HepG2 (cell line): Measurements from ENCODE around the gene PHF13. TPM values are rescaled to one million over a fixed set of nuclear protein-coding genes. Genes with fewer than 3 reads are reported as not detected.

Source experiments
- CAMTA2 ChIP-seq: sonication (generic); formaldehyde crosslinking; IDR thresholded peaks from 2 replicates; pipeline ENCODE4 v1.4.0; 2020; ENCODE audit warnings: mild to moderate bottlenecking, missing genetic modification reagents, borderline replicate concordance
- CREM ChIP-seq, 2 experiments: sonication (generic) in 1 of 2; formaldehyde crosslinking in 1 of 2; IDR thresholded peaks; 2 replicates each; pipeline versions ENCODE4 v1.4.0 to v1.6.1; 2016 to 2020; ENCODE audit warnings: antibody characterized with exemption in 1 of 2, mild to moderate bottlenecking in 1 of 2, missing genetic modification reagents in 1 of 2
- HNRNPUL1 ChIP-seq: fragments of 200-400 bp; formaldehyde crosslinking; IDR thresholded peaks from 2 replicates; pipeline ENCODE4 v1.6.1; 2017; ENCODE audit warnings: low read depth, mild to moderate bottlenecking, low read length, moderate library complexity
- MEF2D ChIP-seq: sonication (generic); formaldehyde crosslinking; IDR thresholded peaks from 2 replicates; pipeline ENCODE4 v1.5.1; 2020; ENCODE audit warnings: mild to moderate bottlenecking, missing genetic modification reagents
- MTF2 ChIP-seq: sonication (generic); formaldehyde crosslinking; IDR thresholded peaks from 2 replicates; pipeline ENCODE4 v1.5.0; 2020; ENCODE audit warnings: missing genetic modification reagents, borderline replicate concordance
- PHF21A ChIP-seq: sonication (generic); formaldehyde crosslinking; IDR thresholded peaks from 2 replicates; pipeline ENCODE4 v1.5.0; 2020; ENCODE audit warnings: mild to moderate bottlenecking, missing genetic modification reagents
- PHF8 ChIP-seq: sonication (generic); formaldehyde crosslinking; IDR thresholded peaks from 2 replicates; pipeline ENCODE4 v1.5.0; 2020; ENCODE audit warnings: missing genetic modification reagents
- SMAD3 ChIP-seq: sonication (generic); formaldehyde crosslinking; IDR thresholded peaks from 2 replicates; pipeline ENCODE4 v1.4.0; 2020; ENCODE audit warnings: missing genetic modification reagents
- SOX13 ChIP-seq, 3 experiments: fragments of 450-650 bp in 1 of 3; sonication (generic) in 1 of 3; formaldehyde crosslinking in 1 of 3; IDR thresholded peaks in 2 of 3; conservative IDR thresholded peaks in 1 of 3; 2 replicates each; pipeline versions ENCODE4 v1.5.0 to v1.6.1; 2016 to 2020; ENCODE audit warnings: antibody characterized with exemption in 1 of 3, mild to moderate bottlenecking in 1 of 3, missing compliant biosample characterization in 1 of 3, missing genetic modification reagents in 1 of 3, moderate library complexity in 1 of 3
- ZFP36L1 ChIP-seq: sonication (generic); formaldehyde crosslinking; IDR thresholded peaks from 2 replicates; pipeline ENCODE4 v1.8.0; 2022; ENCODE audit warnings: mild to moderate bottlenecking, missing genetic modification reagents, moderate library complexity
- ZNF331 ChIP-seq: sonication (generic); formaldehyde crosslinking; IDR thresholded peaks from 2 replicates; pipeline ENCODE4 v1.4.0; 2020; ENCODE audit warnings: missing genetic modification reagents
- ZNF333 ChIP-seq: sonication (generic); formaldehyde crosslinking; IDR thresholded peaks from 2 replicates; pipeline ENCODE4 v1.4.0; 2020; ENCODE audit warnings: mild to moderate bottlenecking, missing genetic modification reagents, borderline replicate concordance
- ZNF703 ChIP-seq: sonication (generic); formaldehyde crosslinking; IDR thresholded peaks from 2 replicates; pipeline ENCODE4 v1.5.1; 2020; ENCODE audit warnings: missing genetic modification reagents, mild to moderate bottlenecking, moderate library complexity, borderline replicate concordance
- polyA plus RNA-seq, 8 experiments: library from polyadenylated mRNA; depleted of rRNA in 3 of 8; stranded (reverse) in 7 of 8; unstranded in 1 of 8; fragments of >200 nt; fragmentation: Illumina TruSeq in 4 of 8; extraction: Trizol in 4 of 8; gene quantifications; 2 replicates each; pipeline versions ENCODE4 v1.2.1 to v1.2.3, GENCODE V29; 2011 to 2016; ENCODE audit warnings: low read depth in 4 of 8, missing spikeins in 1 of 8, mixed read lengths in 1 of 8; ENCODE audit not compliant: insufficient read depth in 1 of 8
- total RNA-seq, 5 experiments: library from RNA; depleted of rRNA; stranded (reverse); fragments of >200 nt; fragmentation: Illumina TruSeq; extraction: Trizol; gene quantifications; 2 replicates each; pipeline ENCODE4 v1.2.3, GENCODE V29; 2016; ENCODE audit warnings: low read depth in 1 of 5
- TF ChIP-seq, protein P1 (sequence below): sonication (generic); formaldehyde crosslinking; IDR thresholded peaks from 2 replicates; pipeline ENCODE4 v1.4.0; 2020; ENCODE audit warnings: missing genetic modification reagents
- TF ChIP-seq, protein P2 (sequence below): sonication (generic); formaldehyde crosslinking; IDR thresholded peaks from 2 replicates; pipeline ENCODE4 v1.8.0; 2022; ENCODE audit warnings: low read depth, missing genetic modification reagents
- TF ChIP-seq, protein P3 (sequence below), 2 experiments: fragments of 450-650 bp in 1 of 2; sonication (generic) in 1 of 2; formaldehyde crosslinking; IDR thresholded peaks; 2 replicates each; pipeline versions ENCODE4 v1.5.0 to v1.8.0; 2020 to 2022; ENCODE audit warnings: mild to moderate bottlenecking in 1 of 2, missing genetic modification reagents in 1 of 2
- TF ChIP-seq, protein P4 (sequence below): sonication (generic); formaldehyde crosslinking; IDR thresholded peaks from 2 replicates; pipeline ENCODE4 v1.4.0; 2020; ENCODE audit warnings: mild to moderate bottlenecking, missing genetic modification reagents
- TF ChIP-seq, protein P5 (sequence below): sonication (generic); formaldehyde crosslinking; IDR thresholded peaks from 2 replicates; pipeline ENCODE4 v1.8.0; 2022; ENCODE audit warnings: missing genetic modification reagents, mild to moderate bottlenecking, moderate library complexity, borderline replicate concordance

Gene PHF13
- total and polyA plus RNA-seq, 2 of the 13 experiments (the other 11 are each of a cell fraction or from before 2014, with no cell fraction given): 4.7 to 7.4 TPM

DNA sequence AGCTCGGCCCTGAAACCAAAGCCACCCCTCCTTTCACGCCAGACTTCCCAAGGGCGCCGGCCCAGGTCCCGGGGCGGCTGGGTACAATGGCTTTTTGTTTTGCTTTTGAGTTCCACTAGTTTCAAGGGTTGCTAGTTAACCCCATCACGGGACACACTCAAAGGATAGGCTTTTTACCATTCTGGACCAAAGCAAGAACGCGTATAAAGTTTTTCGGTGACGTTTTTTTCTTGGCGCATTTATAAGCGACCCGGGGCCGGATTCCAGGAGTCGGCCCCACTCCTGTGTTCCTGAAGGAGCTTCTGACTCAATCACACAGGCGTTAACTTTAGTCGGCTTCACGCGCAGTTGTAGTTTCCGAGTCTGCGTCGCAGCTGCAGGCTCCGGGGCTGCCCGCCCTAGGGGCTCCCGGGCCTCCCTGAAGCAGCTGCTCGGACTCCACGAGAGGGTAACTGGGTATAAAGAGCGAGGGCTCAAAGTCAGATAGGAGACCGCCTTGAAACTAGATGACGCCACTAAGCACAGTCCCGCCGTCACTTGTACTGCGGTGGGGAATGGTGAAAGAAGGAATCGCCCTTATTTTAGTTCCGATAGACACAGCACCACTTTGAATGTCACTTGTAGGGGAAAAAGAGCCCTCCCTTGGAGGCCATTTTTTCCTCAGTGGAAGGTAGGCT, 10.2 kb upstream of the PHF13 start (continued):
- TF ChIP-seq ZNF703 (CRISPR knock-in tag): 0 out of 2 replicates have a peak, but pooled peaks have one; percentile 32
- peak; percentile 5; the same call in 1 of the 2 replicates for TF ChIP-seq ZNF331 (CRISPR knock-in tag)
- peak; percentile 20; the same call in 1 of the 2 replicates for TF ChIP-seq ZNF333 (CRISPR knock-in tag)
- TF ChIP-seq MEF2D (CRISPR knock-in tag): no peak
- TF ChIP-seq CAMTA2: 0 out of 2 replicates have a peak, but pooled peaks have one; percentile 62
- TF ChIP-seq PHF8 (CRISPR knock-in tag): 0 out of 2 replicates have a peak, but pooled peaks have one; percentile 13
- TF ChIP-seq MTF2 (CRISPR knock-in tag): no peak
- TF ChIP-seq, protein P1, sequence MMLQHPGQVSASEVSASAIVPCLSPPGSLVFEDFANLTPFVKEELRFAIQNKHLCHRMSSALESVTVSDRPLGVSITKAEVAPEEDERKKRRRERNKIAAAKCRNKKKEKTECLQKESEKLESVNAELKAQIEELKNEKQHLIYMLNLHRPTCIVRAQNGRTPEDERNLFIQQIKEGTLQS: peak; percentile 6; the same call in 1 of the 2 replicates
- TF ChIP-seq, protein P2, sequence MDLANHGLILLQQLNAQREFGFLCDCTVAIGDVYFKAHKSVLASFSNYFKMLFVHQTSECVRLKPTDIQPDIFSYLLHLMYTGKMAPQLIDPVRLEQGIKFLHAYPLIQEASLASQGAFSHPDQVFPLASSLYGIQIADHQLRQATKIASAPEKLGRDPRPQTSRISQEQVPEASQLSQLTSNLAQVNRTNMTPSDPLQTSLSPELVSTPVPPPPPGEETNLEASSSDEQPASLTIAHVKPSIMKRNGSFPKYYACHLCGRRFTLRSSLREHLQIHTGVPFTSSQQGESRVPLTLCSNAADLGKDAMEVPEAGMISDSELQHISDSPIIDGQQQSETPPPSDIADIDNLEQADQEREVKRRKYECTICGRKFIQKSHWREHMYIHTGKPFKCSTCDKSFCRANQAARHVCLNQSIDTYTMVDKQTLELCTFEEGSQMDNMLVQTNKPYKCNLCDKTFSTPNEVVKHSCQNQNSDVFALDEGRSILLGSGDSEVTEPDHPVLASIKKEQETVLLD (CRISPR knock-in tag): peak; percentile 45; the same call in 1 of the 2 replicates
- TF ChIP-seq, protein P3, sequence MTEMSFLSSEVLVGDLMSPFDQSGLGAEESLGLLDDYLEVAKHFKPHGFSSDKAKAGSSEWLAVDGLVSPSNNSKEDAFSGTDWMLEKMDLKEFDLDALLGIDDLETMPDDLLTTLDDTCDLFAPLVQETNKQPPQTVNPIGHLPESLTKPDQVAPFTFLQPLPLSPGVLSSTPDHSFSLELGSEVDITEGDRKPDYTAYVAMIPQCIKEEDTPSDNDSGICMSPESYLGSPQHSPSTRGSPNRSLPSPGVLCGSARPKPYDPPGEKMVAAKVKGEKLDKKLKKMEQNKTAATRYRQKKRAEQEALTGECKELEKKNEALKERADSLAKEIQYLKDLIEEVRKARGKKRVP (CRISPR knock-in tag; IDR thresholded peaks at IDR 0.05): 0 out of 4 replicates have a peak, but pooled peaks of 1 of the 2 experiments have one; percentile 7
- 0 out of 2 replicates have a peak, but pooled peaks have one; percentile 24 for TF ChIP-seq ZFP36L1 (CRISPR knock-in tag)
- TF ChIP-seq, protein P4, sequence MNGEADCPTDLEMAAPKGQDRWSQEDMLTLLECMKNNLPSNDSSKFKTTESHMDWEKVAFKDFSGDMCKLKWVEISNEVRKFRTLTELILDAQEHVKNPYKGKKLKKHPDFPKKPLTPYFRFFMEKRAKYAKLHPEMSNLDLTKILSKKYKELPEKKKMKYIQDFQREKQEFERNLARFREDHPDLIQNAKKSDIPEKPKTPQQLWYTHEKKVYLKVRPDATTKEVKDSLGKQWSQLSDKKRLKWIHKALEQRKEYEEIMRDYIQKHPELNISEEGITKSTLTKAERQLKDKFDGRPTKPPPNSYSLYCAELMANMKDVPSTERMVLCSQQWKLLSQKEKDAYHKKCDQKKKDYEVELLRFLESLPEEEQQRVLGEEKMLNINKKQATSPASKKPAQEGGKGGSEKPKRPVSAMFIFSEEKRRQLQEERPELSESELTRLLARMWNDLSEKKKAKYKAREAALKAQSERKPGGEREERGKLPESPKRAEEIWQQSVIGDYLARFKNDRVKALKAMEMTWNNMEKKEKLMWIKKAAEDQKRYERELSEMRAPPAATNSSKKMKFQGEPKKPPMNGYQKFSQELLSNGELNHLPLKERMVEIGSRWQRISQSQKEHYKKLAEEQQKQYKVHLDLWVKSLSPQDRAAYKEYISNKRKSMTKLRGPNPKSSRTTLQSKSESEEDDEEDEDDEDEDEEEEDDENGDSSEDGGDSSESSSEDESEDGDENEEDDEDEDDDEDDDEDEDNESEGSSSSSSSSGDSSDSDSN: peak; percentile 38; the same call in 1 of the 2 replicates
- TF ChIP-seq CREM (IDR thresholded peaks at IDR 0.05): no peak
- no peak for TF ChIP-seq CREM (CRISPR knock-in tag; IDR thresholded peaks at IDR 0.05)
- TF ChIP-seq SMAD3: 0 out of 2 replicates have a peak, but pooled peaks have one; percentile 36
- no peak for TF ChIP-seq HNRNPUL1
- TF ChIP-seq PHF21A (CRISPR knock-in tag): peak; percentile 35
- TF ChIP-seq SOX13 (IDR thresholded peaks at IDR 0.05): no peak
- TF ChIP-seq SOX13 (CRISPR knock-in tag; conservative IDR thresholded peaks at IDR 0.05 in 1 of 2, IDR thresholded peaks at IDR 0.05 in 1 of 2): 0 out of 4 replicates have a peak, but pooled peaks have one; percentile 27 to 35
- TF ChIP-seq, protein P5, sequence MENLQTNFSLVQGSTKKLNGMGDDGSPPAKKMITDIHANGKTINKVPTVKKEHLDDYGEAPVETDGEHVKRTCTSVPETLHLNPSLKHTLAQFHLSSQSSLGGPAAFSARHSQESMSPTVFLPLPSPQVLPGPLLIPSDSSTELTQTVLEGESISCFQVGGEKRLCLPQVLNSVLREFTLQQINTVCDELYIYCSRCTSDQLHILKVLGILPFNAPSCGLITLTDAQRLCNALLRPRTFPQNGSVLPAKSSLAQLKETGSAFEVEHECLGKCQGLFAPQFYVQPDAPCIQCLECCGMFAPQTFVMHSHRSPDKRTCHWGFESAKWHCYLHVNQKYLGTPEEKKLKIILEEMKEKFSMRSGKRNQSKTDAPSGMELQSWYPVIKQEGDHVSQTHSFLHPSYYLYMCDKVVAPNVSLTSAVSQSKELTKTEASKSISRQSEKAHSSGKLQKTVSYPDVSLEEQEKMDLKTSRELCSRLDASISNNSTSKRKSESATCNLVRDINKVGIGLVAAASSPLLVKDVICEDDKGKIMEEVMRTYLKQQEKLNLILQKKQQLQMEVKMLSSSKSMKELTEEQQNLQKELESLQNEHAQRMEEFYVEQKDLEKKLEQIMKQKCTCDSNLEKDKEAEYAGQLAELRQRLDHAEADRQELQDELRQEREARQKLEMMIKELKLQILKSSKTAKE (CRISPR knock-in tag): peak; percentile 40; the same call in 1 of the 2 replicates
